Tibial nerve (tissue), 4 donors: ENCODE data around the gene MPL. TPM values are rescaled to one million over a fixed set of nuclear protein-coding genes. Genes with fewer than 3 reads are reported as not detected.
"Not testable (repeated sequence)": the region's sequence is repeated elsewhere in the genome, so short reads cannot be mapped to it uniquely, and the experiment has no call there.

ENCODE experiments used
- DNase-seq, 2 donors: peaks; one replicate each; pipeline ENCODE4 v3.0.0-alpha.2; 2019; ENCODE audit warnings: low spot score in 2 of 2
- H3K27ac ChIP-seq, 4 donors: fragments of 200-600 bp; sonication (generic) in 3 of 4; one replicate each; pipeline ENCODE4 v1.5.1; 2017 to 2019; ENCODE audit warnings: mild to moderate bottlenecking in 1 of 4
- H3K27me3 ChIP-seq, 2 donors: fragments of 200-600 bp; sonication (generic) in 1 of 2; one replicate each; pipeline versions ENCODE4 v1.5.1 to v1.6.0; 2017 to 2019
- H3K36me3 ChIP-seq, 3 donors: fragments of 200-600 bp; sonication (generic); one replicate each; pipeline ENCODE4 v1.5.1; 2018 to 2019
- H3K4me1 ChIP-seq, 4 donors: fragments of 200-600 bp; sonication (generic) in 3 of 4; one replicate each; pipeline ENCODE4 v1.5.1; 2017 to 2019
- H3K4me3 ChIP-seq, 4 donors: fragments of 200-600 bp; sonication (generic) in 3 of 4; one replicate each; pipeline ENCODE4 v1.5.1; 2017 to 2019; ENCODE audit warnings: mild to moderate bottlenecking in 1 of 4, moderate library complexity in 1 of 4
- H3K9me3 ChIP-seq, 4 donors: fragments of 200-600 bp; sonication (generic) in 3 of 4; one replicate each; pipeline ENCODE4 v1.5.1; 2017 to 2019
- CTCF ChIP-seq, 5 experiments: fragments of 200-600 bp in 3 of 5; fragments of 450-650 bp in 2 of 5; sonication (generic) in 3 of 5; IDR thresholded peaks; one replicate each; pipeline ENCODE4 v1.5.1; 2016 to 2019; ENCODE audit warnings: antibody characterized with exemption in 5 of 5, mild to moderate bottlenecking in 3 of 5, moderate library complexity in 2 of 5
- EP300 ChIP-seq, 2 donors: sonication (generic); formaldehyde crosslinking; IDR thresholded peaks; one replicate each; pipeline ENCODE4 v1.6.1; 2017; ENCODE audit warnings: antibody characterized with exemption in 2 of 2, mild to moderate bottlenecking in 1 of 2
- POLR2A ChIP-seq, 2 donors: fragments of 450-650 bp; IDR thresholded peaks; one replicate each; pipeline ENCODE4 v1.6.1; 2017; ENCODE audit warnings: antibody characterized with exemption in 2 of 2, mild to moderate bottlenecking in 2 of 2, moderate library complexity in 2 of 2
- WGBS, 2 donors: methylation state at CpG; one replicate each; pipeline ENCODE4 v1.1.5; 2018; 5-methylcytosine and 5-hydroxymethylcytosine counted together
- total RNA-seq, 4 donors: library from RNA; depleted of rRNA; stranded (reverse); fragments of >200 nt; gene quantifications; one replicate each; pipeline ENCODE4 v1.1.0, GENCODE V29; 2016

The MPL gene
- total RNA-seq, 4 donors from 2014 or later, result 0.66 to 1.7 TPM; not detected in 2

GRCh38 chr1:43398227-43398626, 60.6 kb downstream of the MPL start:
- no peaks in the 10 kb centered on the region for H3K27me3 ChIP-seq
- DNase-seq, result no peak
- H3K27ac ChIP-seq, result no peak overlapping the region
- no peak for TF ChIP-seq EP300 (IDR thresholded peaks at IDR 0.05)
- no peak for TF ChIP-seq CTCF (IDR thresholded peaks at IDR 0.05)
- H3K9me3 ChIP-seq, result no peaks in the 10 kb centered on the region
- peaks cover 0 to 6% (median 0%) of the 10 kb centered on the region in 4 donors for H3K4me1 ChIP-seq
- H3K36me3 ChIP-seq, result peaks cover 0 to 44% (median 3%) of the 10 kb centered on the region in 3 donors
- H3K4me3 ChIP-seq, result no peak overlapping the region
- whole genome bisulfite sequencing, 2 donors, result 90 to 96% methylated on average over 3 of the region's 3 CpGs

- DNase-seq, H3K4me1 ChIP-seq, H3K27me3 ChIP-seq, H3K27ac ChIP-seq, H3K4me3 ChIP-seq, H3K9me3 ChIP-seq: not testable (repeated sequence)
- peaks cover 0 to 52% (median 16%) of the 10 kb centered on the region in 3 donors for H3K36me3 ChIP-seq
- WGBS, 2 donors, result 96 to 97% methylated on average over 9 of the region's 9 CpGs
Measured at GRCh38 chr1:43400441-43400840, 62.8 kb downstream of the MPL start.

- no peak overlapping the region for H3K4me3 ChIP-seq
- peaks cover 0 to 53% (median 25%) of the 10 kb centered on the region in 3 donors for H3K36me3 ChIP-seq
- H3K4me1 ChIP-seq, result peaks cover 0 to 8% (median 0%) of the 10 kb centered on the region in 4 donors
- no peak overlapping the region for H3K27ac ChIP-seq
- TF ChIP-seq EP300 (IDR thresholded peaks at IDR 0.05) (no peak), CTCF (IDR thresholded peaks at IDR 0.05) (no peak), POLR2A (IDR thresholded peaks at IDR 0.05) (no peak)
- 88 to 90% methylated on average over 6 of the region's 6 CpGs for WGBS, 2 donors
- no peaks in the 10 kb centered on the region for H3K9me3 ChIP-seq
- no peak for DNase-seq
- no peaks in the 10 kb centered on the region for H3K27me3 ChIP-seq
Measured at GRCh38 chr1:43402089-43402865, 64.7 kb downstream of the MPL start.

Other genes with a start within 250 kb of the MPL start
- 10 to 100 TPM; 48.8 to 57.3 (median 51.2) TPM for gene EBNA1BP2, start 165.5 kb upstream of the MPL start, total RNA-seq
- under 1 TPM in 3 of 4 donors, not detected in 1; 0.21 to 0.30 (median 0.22) TPM for gene CFAP57, start 165.5 kb upstream of the MPL start, total RNA-seq
- 1 to 10 TPM in 1 of 4 donors, under 1 TPM in 2, not detected in 1; 0.20 to 2.6 (median 0.21) TPM for gene TMEM125, start 67.8 kb upstream of the MPL start, total RNA-seq
- not detected for gene C1orf210, start 52.2 kb upstream of the MPL start, total RNA-seq
- gene TIE1, start 36.8 kb upstream of the MPL start, total RNA-seq, result 10 to 100 TPM; 37.5 to 95.9 (median 68.1) TPM
- gene CDC20, start 21.2 kb downstream of the MPL start, total RNA-seq, result 1 to 10 TPM in 3 of 4 donors, under 1 TPM in 1; 0.42 to 3.5 (median 1.5) TPM
- 10 to 100 TPM; 48.6 to 66.6 (median 50.8) TPM for gene ELOVL1, start 30.2 kb downstream of the MPL start, total RNA-seq
- 10 to 100 TPM; 22.8 to 35.1 (median 28.5) TPM for gene MED8, start 52.0 kb downstream of the MPL start, total RNA-seq
- gene SZT2, start 52.1 kb downstream of the MPL start, total RNA-seq, result 10 to 100 TPM; 49.2 to 68.7 (median 57.3) TPM
- 100 to 1,000 TPM in 2 of 4 donors, 10 to 100 TPM in 2; 69.8 to 144 (median 97.7) TPM for gene HYI, start 116.1 kb downstream of the MPL start, total RNA-seq
- 100 to 1,000 TPM in 2 of 4 donors, 10 to 100 TPM in 2; 72.0 to 112 (median 92.5) TPM for gene PTPRF, start 193.1 kb downstream of the MPL start, total RNA-seq